Right cardiac atrium (tissue), 5 donors: Measurements from ENCODE around the gene TTC9. TPM values are rescaled to one million over a fixed set of nuclear protein-coding genes. Genes with fewer than 3 reads are reported as not detected.

Experiments
- ATAC-seq, 2 donors: fragments of 200-7000 bp; cut with Tn5 transposase; one replicate each; pipeline versions ENCODE4 v1.8.0 to v1.9.1; 2020; ENCODE audit warnings: moderate library complexity in 2 of 2, mild to moderate bottlenecking in 1 of 2
- DNase-seq, 3 donors: peaks; one replicate each; pipeline ENCODE4 v3.0.0-alpha.2; 2020
- H3K27ac ChIP-seq: one replicate; pipeline ENCODE4 v1.5.1; 2013; ENCODE audit warnings: mild to moderate bottlenecking, low read length, control low read depth, moderate library complexity
- H3K27me3 ChIP-seq: one replicate; pipeline ENCODE4 v1.6.1; 2013; ENCODE audit not compliant: control insufficient read depth, insufficient read depth
- H3K4me1 ChIP-seq: one replicate; pipeline ENCODE4 v1.6.1; 2013; ENCODE audit warnings: low read length; ENCODE audit not compliant: control insufficient read depth, insufficient read depth
- H3K4me3 ChIP-seq: one replicate; pipeline ENCODE4 v1.5.1; 2013; ENCODE audit warnings: low read length, control low read depth
- H3K9me3 ChIP-seq: one replicate; pipeline ENCODE4 v1.6.1; 2013; ENCODE audit warnings: low read length; ENCODE audit not compliant: control insufficient read depth
- WGBS: extraction: QIAGEN DNeasy Blood & Tissue Kit; methylation state at CpG from one replicate; pipeline ENCODE4 v1.1.7; 2013; 5-methylcytosine and 5-hydroxymethylcytosine counted together
- intact Hi-C, 4 donors: fragments of 100-400 bp; cut with DNase I; formaldehyde crosslinking; loops; one replicate each; pipeline versions ENCODE4 v1.11.0 to v1.14.0; 2022 to 2023
- polyA plus RNA-seq: library from polyadenylated mRNA; stranded (reverse); fragments of 200-250 nt; gene quantifications from one replicate; pipeline ENCODE4 v1.2.3, GENCODE V29; 2013
- total RNA-seq, 4 donors: library from RNA; stranded (reverse); fragmentation: NEBNext Ultra II Directional; extraction: Animal tissue kit (Norgen Biotek cat#: 25700); gene quantifications; one replicate each; pipeline ENCODE4 v1.2.1, GENCODE V29; 2021
- donor health status: healthy with polysubstance abuse.
- donor health status: DM: no; HTN: yes; CAD: no.
- donor health status: DM: no; HTN: no; CAD: no.
- donor health status: DM: no; HTN: yes; CAD: no; lungs with severe emphysema.
- donor health status: DM: yes; HTN: yes; CAD: no.

TTC9 gene
- total and polyA plus RNA-seq, 5 donors: 0.95 to 4.7 (median 2.1) TPM

GRCh38 chr14:70662080-70662479, 20.4 kb downstream of the TTC9 start:
- H3K27ac ChIP-seq: no peak overlapping the region
- ATAC-seq (no peak), DNase-seq (no peak)
- H3K9me3 ChIP-seq: no peaks in the 10 kb centered on the region
- H3K4me3 ChIP-seq: no peak overlapping the region
- no peaks in the 10 kb centered on the region for H3K27me3 ChIP-seq
- peaks cover 11% of the 10 kb centered on the region for H3K4me1 ChIP-seq
- intact Hi-C loops: no loop called here

- no peaks in the 10 kb centered on the region for H3K9me3 ChIP-seq
- intact Hi-C loops: no loop called here
- peaks cover 11% of the 10 kb centered on the region for H3K4me1 ChIP-seq
- H3K27me3 ChIP-seq: no peaks in the 10 kb centered on the region
- WGBS: 90% methylated on average over 4 of the region's 4 CpGs
- ATAC-seq (no peak), DNase-seq (no peak)
- no peak overlapping the region for H3K27ac ChIP-seq
- H3K4me3 ChIP-seq: no peak overlapping the region
These were observed 21.1 kb downstream of the TTC9 start for GRCh38 chr14:70662816-70663215.

- DNase-seq: peak in 1 of 3 donors; percentile 35
These were observed 22.0 kb downstream of the TTC9 start for GRCh38 chr14:70663707-70664179.

GRCh38 chr14:70664698-70665447, 23.2 kb downstream of the TTC9 start:
- Histone ChIP-seq H3K9me3 (no peaks in the 10 kb centered on the region), H3K27me3 (no peaks in the 10 kb centered on the region), H3K27ac (no peak overlapping the region), H3K4me1 (peaks cover 11% of the 10 kb centered on the region), H3K4me3 (no peak overlapping the region)
- WGBS: 79% methylated on average over 6 of the region's 6 CpGs
- DNase-seq (no peak), ATAC-seq (no peak)
- intact Hi-C loops: no loop called here

More at GRCh38 chr14:70663707-70664179, 22.0 kb downstream of the TTC9 start:
- 61% methylated on average over 4 of the region's 4 CpGs for WGBS
- intact Hi-C loops: no loop called here
- H3K9me3 ChIP-seq: no peaks in the 10 kb centered on the region
- ATAC-seq: peak; percentile 59 to 87
- H3K4me3 ChIP-seq: no peak overlapping the region
- H3K4me1 ChIP-seq: peaks cover 11% of the 10 kb centered on the region
- no peak overlapping the region for H3K27ac ChIP-seq
- H3K27me3 ChIP-seq: no peaks in the 10 kb centered on the region

GRCh38 chr14:70665448-70666360, 24.0 kb downstream of the TTC9 start:
- H3K27ac ChIP-seq: no peak overlapping the region
- H3K4me3 ChIP-seq: no peak overlapping the region
- DNase-seq: no peak
- intact Hi-C loops: no loop called here
- ATAC-seq: no peak
- no peaks in the 10 kb centered on the region for H3K27me3 ChIP-seq
- H3K9me3 ChIP-seq: no peaks in the 10 kb centered on the region
- peaks cover 11% of the 10 kb centered on the region for H3K4me1 ChIP-seq
- 77% methylated on average over 8 of the region's 8 CpGs for WGBS

GRCh38 chr14:70666361-70666686, 24.6 kb downstream of the TTC9 start:
- no peak for DNase-seq
- Histone ChIP-seq H3K4me3 (no peak overlapping the region), H3K9me3 (no peaks in the 10 kb centered on the region), H3K4me1 (peaks cover 10% of the 10 kb centered on the region), H3K27me3 (no peaks in the 10 kb centered on the region), H3K27ac (no peak overlapping the region)
- 74% methylated on average over 1 of the region's 1 CpG for WGBS
- ATAC-seq: no peak
- intact Hi-C loops: no loop called here

GRCh38 chr14:70670992-70671651, 29.4 kb downstream of the TTC9 start:
- 81% methylated on average over 15 of the region's 15 CpGs for WGBS
- no peak overlapping the region for H3K27ac ChIP-seq
- no peaks in the 10 kb centered on the region for H3K4me1 ChIP-seq
- no peaks in the 10 kb centered on the region for H3K9me3 ChIP-seq
- ATAC-seq (peak; percentile 53 to 60), DNase-seq (peak in 1 of 3 donors; percentile 62)
- intact Hi-C loops: no loop called here
- no peak overlapping the region for H3K4me3 ChIP-seq
- H3K27me3 ChIP-seq: no peaks in the 10 kb centered on the region

GRCh38 chr14:70671652-70672644, 30.2 kb downstream of the TTC9 start:
- ATAC-seq: no peak
- intact Hi-C loops: no loop called here
- Histone ChIP-seq H3K4me3 (no peak overlapping the region), H3K27ac (no peak overlapping the region), H3K4me1 (no peaks in the 10 kb centered on the region), H3K9me3 (no peaks in the 10 kb centered on the region), H3K27me3 (no peaks in the 10 kb centered on the region)
- 79% methylated on average over 12 of the region's 12 CpGs for WGBS
- DNase-seq: no peak

- H3K9me3 ChIP-seq: no peaks in the 10 kb centered on the region
- intact Hi-C loops: no loop called here
- ATAC-seq: no peak
- no peak for DNase-seq
- H3K4me1 ChIP-seq: no peaks in the 10 kb centered on the region
- no peak overlapping the region for H3K4me3 ChIP-seq
- WGBS: 87% methylated on average over 6 of the region's 6 CpGs
- H3K27me3 ChIP-seq: no peaks in the 10 kb centered on the region
- no peak overlapping the region for H3K27ac ChIP-seq
These were observed 35.6 kb downstream of the TTC9 start for GRCh38 chr14:70677341-70677740.

- Histone ChIP-seq H3K9me3 (no peaks in the 10 kb centered on the region), H3K27me3 (no peaks in the 10 kb centered on the region), H3K4me1 (no peaks in the 10 kb centered on the region), H3K27ac (no peak overlapping the region), H3K4me3 (no peak overlapping the region)
- DNase-seq (no peak), ATAC-seq (no peak)
- 98% methylated on average over 2 of the region's 2 CpGs for WGBS
- intact Hi-C loops: no loop called here
These were observed 39.0 kb downstream of the TTC9 start for GRCh38 chr14:70680748-70681147.
